ENCODE measurements around the gene MEIS2. TPM values are rescaled to one million over a fixed set of nuclear protein-coding genes. Genes with fewer than 3 reads are reported as not detected.

The MEIS2 gene
- total and polyA plus RNA-seq, 8 donors, result 3.9 to 77.7 (median 25.9) TPM

- intact Hi-C loops (cut with DNase I; ENCODE audit: low total_unique reads), result no loop called here
- DNase-seq, result no peak
- TF ChIP-seq EP300 (IDR thresholded peaks at IDR 0.05) (no peak), POLR2AphosphoS5 (IDR thresholded peaks at IDR 0.05) (no peak), POLR2A (IDR thresholded peaks at IDR 0.05) (no peak), CTCF (IDR thresholded peaks at IDR 0.05) (no peak)
- WGBS, 5 donors, result 25 to 36% (median 30%) methylated on average over 2 of the region's 2 CpGs
- Histone ChIP-seq H3K27ac (no peak overlapping the region), H3K4me1 (peaks cover 0 to 44% (median 20%) of the 10 kb centered on the region in 4 donors), H3K27me3 (no peaks in the 10 kb centered on the region), H3K36me3 (no peaks in the 10 kb centered on the region), H3K4me3 (no peak overlapping the region), H3K9me3 (no peaks in the 10 kb centered on the region)
Observed at GRCh38 chr15:36960179-36960946, 140.0 kb downstream of the MEIS2 start.

GRCh38 chr15:36959746-36960145 lies 140.6 kb downstream of the MEIS2 start:
- H3K27me3 ChIP-seq, result no peaks in the 10 kb centered on the region
- H3K4me1 ChIP-seq, result peaks cover 0 to 44% (median 20%) of the 10 kb centered on the region in 4 donors
- TF ChIP-seq POLR2AphosphoS5 (IDR thresholded peaks at IDR 0.05) (no peak), POLR2A (IDR thresholded peaks at IDR 0.05) (no peak), EP300 (IDR thresholded peaks at IDR 0.05) (no peak), CTCF (IDR thresholded peaks at IDR 0.05) (no peak)
- H3K9me3 ChIP-seq, result no peaks in the 10 kb centered on the region
- no peak overlapping the region for H3K4me3 ChIP-seq
- intact Hi-C loops (cut with DNase I; ENCODE audit: low total_unique reads), result no loop called here
- no peaks in the 10 kb centered on the region for H3K36me3 ChIP-seq
- H3K27ac ChIP-seq, result no peak overlapping the region
- DNase-seq, result no peak

GRCh38 chr15:36958606-36959005 lies 141.7 kb downstream of the MEIS2 start:
- Histone ChIP-seq H3K9me3 (no peaks in the 10 kb centered on the region), H3K27ac (no peak overlapping the region), H3K27me3 (no peaks in the 10 kb centered on the region), H3K4me3 (no peak overlapping the region), H3K36me3 (no peaks in the 10 kb centered on the region), H3K4me1 (peaks cover 0 to 33% (median 14%) of the 10 kb centered on the region in 4 donors)
- intact Hi-C loops (cut with DNase I; ENCODE audit: low total_unique reads), result no loop called here
- DNase-seq, result no peak
- TF ChIP-seq POLR2AphosphoS5 (IDR thresholded peaks at IDR 0.05), result no peak
- TF ChIP-seq CTCF (IDR thresholded peaks at IDR 0.05), result no peak
- TF ChIP-seq POLR2A (IDR thresholded peaks at IDR 0.05), result no peak
- no peak for TF ChIP-seq EP300 (IDR thresholded peaks at IDR 0.05)
- 93 to 100% (median 98%) methylated on average over 1 of the region's 1 CpG for WGBS, 5 donors

- H3K4me3 ChIP-seq, result no peak overlapping the region
- peaks cover 0 to 21% (median 7%) of the 10 kb centered on the region in 4 donors for H3K4me1 ChIP-seq
- no peaks in the 10 kb centered on the region for H3K36me3 ChIP-seq
- no peak overlapping the region for H3K27ac ChIP-seq
- WGBS, 5 donors, result 86 to 100% (median 96%) methylated on average over 1 of the region's 1 CpG
- TF ChIP-seq POLR2AphosphoS5 (IDR thresholded peaks at IDR 0.05) (no peak), CTCF (IDR thresholded peaks at IDR 0.05) (no peak), POLR2A (IDR thresholded peaks at IDR 0.05) (no peak), EP300 (IDR thresholded peaks at IDR 0.05) (no peak)
- DNase-seq, result no peak
- no peaks in the 10 kb centered on the region for H3K9me3 ChIP-seq
- intact Hi-C loops (cut with DNase I; ENCODE audit: low total_unique reads), result no loop called here
- H3K27me3 ChIP-seq, result no peaks in the 10 kb centered on the region
Observed at GRCh38 chr15:36954486-36954885, 145.9 kb downstream of the MEIS2 start.

All from stomach (tissue), 9 donors.